ENCODE data around the gene CTXN2. TPM values are rescaled to one million over a fixed set of nuclear protein-coding genes. Genes with fewer than 3 reads are reported as not detected.

The CTXN2 gene
- total RNA-seq, 2 experiments from 2014 or later, result not detected

- H3K27ac Mint-ChIP-seq, result no peak overlapping the region
- no peak overlapping the region for H3K4me3 Mint-ChIP-seq
- DNase-seq, result no peak
- CTCF ChIA-PET, result no interaction called here
- POLR2A ChIA-PET, result no interaction called here
- no peaks in the 10 kb centered on the region for H3K36me3 Mint-ChIP-seq (ENCODE audit: low read depth)
- H3K4me1 Mint-ChIP-seq, result no peaks in the 10 kb centered on the region
- H3K9me3 Mint-ChIP-seq, result no peaks in the 10 kb centered on the region
- H3K27me3 Mint-ChIP-seq, result peaks cover 6% of the 10 kb centered on the region
Observed at GRCh38 chr15:48239334-48239733, 47.9 kb downstream of the CTXN2 start.

DNA sequence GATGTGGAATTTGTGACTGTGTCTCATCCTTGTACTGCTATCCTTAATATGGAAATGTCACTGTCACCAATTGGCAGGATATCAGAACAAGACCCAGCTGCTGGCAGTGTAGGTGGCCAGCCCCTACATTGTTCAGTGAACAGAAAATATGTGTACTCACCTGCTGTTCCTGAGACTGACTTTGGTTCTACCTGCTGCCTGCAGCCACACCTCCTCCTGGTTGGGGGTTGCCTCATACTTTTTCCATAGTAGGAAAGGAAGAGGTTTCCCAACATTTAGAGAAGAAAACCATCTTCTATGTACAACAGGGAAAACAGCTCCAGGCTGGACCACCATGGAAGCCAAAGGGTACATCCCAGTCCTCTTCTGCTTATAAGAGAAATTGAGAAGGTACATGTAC is 50.5 kb downstream of the CTXN2 start:
- H3K4me3 Mint-ChIP-seq, result no peak overlapping the region
- POLR2A ChIA-PET, result no interaction called here
- H3K27me3 Mint-ChIP-seq, result peaks cover 6% of the 10 kb centered on the region
- no peaks in the 10 kb centered on the region for H3K4me1 Mint-ChIP-seq
- H3K27ac Mint-ChIP-seq, result no peak overlapping the region
- DNase-seq, result no peak
- no peaks in the 10 kb centered on the region for H3K36me3 Mint-ChIP-seq (ENCODE audit: low read depth)
- CTCF ChIA-PET, result no interaction called here
- H3K9me3 Mint-ChIP-seq, result no peaks in the 10 kb centered on the region

DNA sequence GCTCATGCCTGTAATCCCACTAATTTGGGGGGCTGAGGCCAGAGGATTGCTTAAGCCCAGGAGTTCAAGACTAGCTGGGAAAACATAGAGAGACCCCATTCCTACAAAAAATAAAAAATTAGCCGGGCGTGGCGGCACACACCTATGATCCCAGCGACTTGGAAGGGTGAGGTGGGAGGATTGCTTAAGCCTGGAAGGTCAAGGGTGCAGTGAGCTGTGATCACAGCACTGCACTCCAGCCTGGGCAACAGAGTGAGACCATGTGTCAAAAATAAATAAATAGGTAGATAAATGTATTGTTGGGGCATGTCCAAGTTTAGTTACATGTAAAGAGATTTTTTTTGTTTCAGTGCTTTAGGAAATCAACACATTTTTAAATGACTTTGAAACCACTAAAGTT is 51.1 kb downstream of the CTXN2 start:
- Mint-ChIP-seq H3K27me3 (peaks cover 6% of the 10 kb centered on the region), H3K4me1 (no peaks in the 10 kb centered on the region), H3K4me3 (no peak overlapping the region), H3K9me3 (no peaks in the 10 kb centered on the region), H3K27ac (no peak overlapping the region), H3K36me3 (ENCODE audit: low read depth) (no peaks in the 10 kb centered on the region)
- POLR2A ChIA-PET, result no interaction called here
- CTCF ChIA-PET, result no interaction called here
- no peak for DNase-seq

DNA sequence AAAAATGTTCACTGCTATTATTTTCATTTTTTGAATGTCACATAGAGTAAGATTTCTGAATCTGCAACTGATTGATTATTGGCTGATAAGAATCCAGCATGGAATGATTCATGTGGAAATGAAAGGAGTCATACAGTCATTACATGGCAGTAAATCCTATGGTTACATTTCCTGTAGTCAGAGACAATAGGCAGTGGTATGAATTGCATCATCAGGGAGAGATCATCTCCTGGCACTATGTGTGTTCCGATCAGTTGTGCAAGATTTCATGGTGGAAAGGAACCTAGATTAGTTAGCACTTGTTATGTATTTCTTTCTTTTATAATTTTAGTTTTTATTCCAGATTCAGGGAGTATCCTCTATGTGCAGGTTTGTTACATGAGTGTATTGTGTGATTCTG is 53.5 kb downstream of the CTXN2 start:
- H3K27me3 Mint-ChIP-seq, result peaks cover 4% of the 10 kb centered on the region
- H3K27ac Mint-ChIP-seq, result no peak overlapping the region
- H3K36me3 Mint-ChIP-seq (ENCODE audit: low read depth), result no peaks in the 10 kb centered on the region
- no peaks in the 10 kb centered on the region for H3K4me1 Mint-ChIP-seq
- no peak for DNase-seq
- POLR2A ChIA-PET, result no interaction called here
- CTCF ChIA-PET, result no interaction called here
- no peak overlapping the region for H3K4me3 Mint-ChIP-seq
- H3K9me3 Mint-ChIP-seq, result no peaks in the 10 kb centered on the region

- Mint-ChIP-seq H3K4me1 (no peaks in the 10 kb centered on the region), H3K9me3 (no peaks in the 10 kb centered on the region), H3K27me3 (peaks cover 3% of the 10 kb centered on the region), H3K27ac (no peak overlapping the region), H3K36me3 (ENCODE audit: low read depth) (no peaks in the 10 kb centered on the region), H3K4me3 (no peak overlapping the region)
- ChIA-PET CTCF (no interaction called here), POLR2A (no interaction called here)
- no peak for DNase-seq
Observed at GRCh38 chr15:48248414-48248813, 56.9 kb downstream of the CTXN2 start.

- Mint-ChIP-seq H3K9me3 (no peaks in the 10 kb centered on the region), H3K36me3 (ENCODE audit: low read depth) (no peaks in the 10 kb centered on the region), H3K27ac (no peak overlapping the region), H3K27me3 (peaks cover 3% of the 10 kb centered on the region), H3K4me3 (no peak overlapping the region), H3K4me1 (no peaks in the 10 kb centered on the region)
- ChIA-PET POLR2A (no interaction called here), CTCF (no interaction called here)
- DNase-seq, result peak; percentile 29
Observed at GRCh38 chr15:48250640-48251076, 59.2 kb downstream of the CTXN2 start.

DNA sequence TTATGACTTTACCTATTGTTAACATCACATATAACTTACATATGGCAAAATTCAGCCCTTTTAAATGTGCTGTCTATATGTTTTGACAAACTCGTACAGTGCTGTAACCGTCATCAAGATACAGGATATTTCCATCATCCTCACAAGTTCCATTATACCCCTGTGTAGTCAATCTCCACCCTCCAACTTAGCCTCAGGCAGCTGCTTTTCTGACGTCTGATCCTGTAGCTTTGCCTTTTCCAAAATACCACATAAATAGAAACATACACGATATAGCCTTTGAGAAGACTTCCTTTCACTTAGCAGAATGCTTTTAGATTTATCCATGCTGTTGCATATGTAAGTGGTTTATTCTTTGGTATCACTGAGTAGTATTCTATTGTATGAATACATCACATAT is 61.7 kb downstream of the CTXN2 start:
- CTCF ChIA-PET, result no interaction called here
- Mint-ChIP-seq H3K27ac (no peak overlapping the region), H3K4me3 (no peak overlapping the region), H3K4me1 (no peaks in the 10 kb centered on the region), H3K9me3 (no peaks in the 10 kb centered on the region), H3K36me3 (ENCODE audit: low read depth) (no peaks in the 10 kb centered on the region), H3K27me3 (peaks cover 3% of the 10 kb centered on the region)
- DNase-seq, result no peak
- POLR2A ChIA-PET, result interaction anchor here (0.6 kb wide), 1 partner anchor 397 kb away, joined by 6 read pairs; no protein-coding TSS in a partner anchor

Other genes starting within 250 kb of the CTXN2 start
- not detected for gene SLC24A5, start 70.7 kb upstream of the CTXN2 start, total RNA-seq
- gene MYEF2, start 13.4 kb upstream of the CTXN2 start, total RNA-seq, result 10 to 100 TPM; 23.3 to 25.2 TPM
- not detected for gene SLC12A1, start 14.6 kb downstream of the CTXN2 start, total RNA-seq
- 100 to 1,000 TPM; 291 to 308 TPM for gene DUT, start 139.8 kb downstream of the CTXN2 start, total RNA-seq